GM10248 (cell line): Measurements from ENCODE around the gene GPS1.
A peak's percentile ranks its signal among the peaks of the same experiment; 100 is the strongest.

Source experiments
- CTCF ChIA-PET: fragments of 300-600 bp; sonication (Branson Sonifier 250); formaldehyde crosslinking; extraction: SDS; loops from one replicate; lab custom pipeline; 2021; ENCODE audit warnings: antibody characterized with exemption; lab: Yijun Ruan, JAX
- POLR2A ChIA-PET: fragments of 350-650 bp; sonication (Branson Sonifier 250); formaldehyde crosslinking; extraction: SDS; loops from one replicate; lab custom pipeline; 2020; ENCODE audit warnings: antibody characterized with exemption; lab: Yijun Ruan, JAX
- DNase-seq: peaks from one replicate; pipeline ENCODE4 v3.0.0; 2012; ENCODE audit errors: extremely low spot score
- CTCF ChIP-seq: IDR thresholded peaks from 2 replicates; pipeline ENCODE4 v1.5.1; 2012; ENCODE audit warnings: mild to moderate bottlenecking, low read depth; ENCODE audit errors: extremely low read depth, missing control alignments, control extremely low read depth

GPS1 gene

GRCh38 chr17:82016875-82017459 is 34.7 kb upstream of the GPS1 start:
- ChIA-PET CTCF (interaction anchor here (1.0 to 10.6 kb wide), 4 partner anchors 21 to 62 kb away, joined by 3 to 106 read pairs (median 4); partner anchors contain the start of genes DCXR and NOTUM), POLR2A (interaction anchor here (1.0 kb wide), 1 partner anchor 21 kb away, joined by 3 read pairs; the partner anchor contains the start of gene DCXR)
- DNase-seq, result no peak
- TF ChIP-seq CTCF, result no peak

DNA sequence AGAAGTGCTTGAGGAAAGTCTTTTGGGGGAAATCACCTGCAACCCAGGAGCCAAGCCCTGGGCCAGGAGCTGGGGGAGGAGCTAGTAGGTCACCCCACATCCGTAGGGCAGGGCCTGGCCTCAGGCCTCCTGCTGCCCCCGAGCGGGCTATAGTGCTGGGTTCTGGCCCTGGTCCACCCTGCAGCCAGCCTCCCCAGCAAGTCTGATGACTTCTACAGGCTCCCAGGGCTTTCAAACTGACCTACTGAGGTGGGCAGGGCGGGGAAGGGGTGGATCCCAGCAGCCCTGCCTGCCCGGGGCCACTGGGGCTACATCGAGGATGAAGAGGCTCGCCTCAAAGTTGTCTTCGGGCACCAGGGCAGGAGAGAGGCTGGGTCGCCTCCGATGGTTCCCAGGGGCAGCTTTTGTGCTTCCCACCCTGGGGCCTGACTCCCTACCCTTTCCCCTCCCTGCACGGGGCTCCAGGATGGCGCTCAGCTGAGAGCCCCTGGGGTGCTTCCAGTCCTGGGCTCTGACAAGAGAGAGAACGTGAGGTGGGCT is 34.0 kb upstream of the GPS1 start:
- CTCF ChIA-PET, result interaction anchor here (1.0 to 10.6 kb wide), 3 partner anchors 28 to 63 kb away, joined by 3 to 106 read pairs (median 4); partner anchors contain the start of gene NOTUM
- no peak for TF ChIP-seq CTCF
- DNase-seq, result no peak
- POLR2A ChIA-PET, result interaction anchor here (0.5 to 1.0 kb wide), 2 partner anchors 20 to 598 kb away, joined by 3 read pairs; partner anchors contain the start of gene DCXR

GRCh38 chr17:82018152-82018988 is 33.3 kb upstream of the GPS1 start:
- ChIA-PET CTCF (interaction anchor here (1.6 to 10.6 kb wide), 3 partner anchors 58 to 137 kb away, joined by 3 to 106 read pairs (median 12); partner anchors contain the start of gene NOTUM), POLR2A (interaction anchor here (0.5 to 1.0 kb wide), 2 partner anchors 19 to 597 kb away, joined by 3 read pairs; partner anchors contain the start of gene DCXR)

DNA sequence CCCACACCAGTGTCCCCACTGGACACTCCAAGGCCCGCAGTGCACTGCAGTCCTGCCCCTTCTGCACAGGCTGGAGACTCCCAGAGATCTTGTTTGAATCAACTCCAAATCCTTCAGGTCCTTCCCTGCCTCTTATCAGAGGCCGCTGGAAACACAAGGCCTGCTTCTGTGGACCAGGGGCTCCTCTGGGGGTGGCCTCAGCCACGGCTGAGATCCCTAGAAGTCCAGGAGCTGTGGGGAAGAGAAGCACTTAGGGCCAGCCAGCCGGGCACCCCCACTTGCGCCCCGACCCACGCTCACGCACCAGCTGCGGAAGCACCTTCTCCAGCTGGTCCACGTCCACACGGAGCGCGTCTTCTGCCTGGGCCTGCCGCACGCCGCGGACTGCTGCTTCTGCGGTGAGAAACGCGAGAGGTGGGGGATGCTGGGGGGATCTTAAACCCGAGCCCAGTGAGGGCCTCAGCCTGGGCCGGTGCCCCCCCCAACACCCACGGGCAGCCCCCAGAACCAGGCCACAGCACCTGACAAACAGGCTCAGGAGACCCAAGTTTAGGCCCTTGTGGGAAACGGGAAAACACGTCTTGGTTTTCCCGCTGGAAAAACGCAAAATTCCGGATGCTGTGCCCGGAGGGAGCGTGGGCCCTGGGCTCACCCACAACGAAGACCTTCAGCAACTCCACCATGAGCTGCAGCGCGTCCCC is 32.6 kb upstream of the GPS1 start:
- TF ChIP-seq CTCF, result no peak
- POLR2A ChIA-PET, result no interaction called here
- no peak for DNase-seq
- CTCF ChIA-PET, result interaction anchor here (1.0 to 10.6 kb wide), 16 partner anchors 9 to 219 kb away, joined by 3 to 106 read pairs (median 5); partner anchors contain the start of genes DCXR, MCRIP1, NOTUM and RAC3

More at GRCh38 chr17:82018152-82018988, 33.3 kb upstream of the GPS1 start:
- DNase-seq, result no peak
- TF ChIP-seq CTCF, result no peak

DNA sequence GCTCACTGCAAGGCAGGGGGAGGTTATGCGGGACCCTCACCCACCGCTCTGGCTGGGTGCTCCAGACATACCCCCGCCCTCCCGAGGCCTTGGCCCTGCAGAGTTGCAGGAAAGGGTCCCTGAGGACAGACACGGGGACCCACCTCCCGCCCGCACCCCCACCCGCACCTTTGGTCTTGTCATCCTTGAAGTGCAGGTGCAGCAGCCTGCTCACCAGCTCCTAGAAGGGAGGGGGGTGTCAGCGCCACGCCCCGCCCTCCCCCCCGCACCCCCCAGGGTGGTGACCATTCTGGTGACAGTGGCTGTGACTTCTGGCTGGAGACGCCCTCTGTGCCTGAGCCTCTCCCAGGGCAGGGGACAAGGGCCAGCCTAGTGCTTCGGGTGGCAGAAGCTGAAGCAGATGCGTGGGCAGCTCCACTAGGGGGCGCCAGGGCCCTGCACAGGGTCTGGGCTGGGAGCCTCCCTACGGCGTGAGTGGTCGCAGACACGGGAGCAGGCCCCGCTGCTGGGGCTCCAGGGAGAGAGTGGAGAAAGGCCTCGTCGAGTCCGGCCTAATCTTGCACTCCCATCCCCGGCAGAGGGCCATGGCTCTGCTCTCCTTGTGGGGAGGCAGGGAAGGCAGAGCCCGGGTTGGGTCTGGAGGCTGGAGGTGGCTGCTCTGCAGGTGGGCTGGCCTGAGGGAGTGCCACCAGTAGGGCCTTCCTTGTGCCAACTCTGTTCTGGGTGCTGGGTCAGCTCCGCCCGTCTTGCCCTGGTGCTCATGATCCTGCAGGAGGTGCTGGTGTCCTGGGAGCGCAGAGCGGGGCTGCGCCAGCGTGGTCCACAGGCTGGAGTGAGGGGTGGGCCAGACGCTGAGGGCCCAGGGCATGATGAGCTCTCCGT is 31.8 kb upstream of the GPS1 start:
- CTCF ChIA-PET, result interaction anchor here (0.6 to 10.6 kb wide), 22 partner anchors 8 to 218 kb away, joined by 3 to 106 read pairs (median 5); partner anchors contain the start of genes DCXR, MCRIP1, NOTUM and RAC3
- POLR2A ChIA-PET, result no interaction called here
- DNase-seq, result peak; percentile 79
- TF ChIP-seq CTCF, result peak; percentile 81
